HEK293T (cell line): Measurements from ENCODE around the gene DCTN3.
A peak's percentile ranks its signal among the peaks of the same experiment; 100 is the strongest.

Source experiments
- CTCF ChIA-PET: fragments of 350-600 bp; formaldehyde crosslinking; extraction: SDS; loops from one replicate; lab custom pipeline; 2021; ENCODE audit warnings: antibody characterized with exemption, inconsistent platforms; lab: Yijun Ruan, JAX
- POLR2A ChIA-PET: fragments of 350-600 bp; formaldehyde crosslinking; extraction: SDS; loops from one replicate; lab custom pipeline; 2020; ENCODE audit warnings: antibody characterized with exemption, inconsistent platforms; lab: Yijun Ruan, JAX
- DNase-seq: peaks from one replicate; pipeline ENCODE4 v3.0.0; 2012; ENCODE audit warnings: mixed read lengths; ENCODE audit errors: extremely low spot score
- ARNT ChIP-seq: fragments of 450-650 bp; IDR thresholded peaks from 2 replicates; pipeline ENCODE4 v1.6.1; 2017; ENCODE audit warnings: mild to moderate bottlenecking
- BHLHE40 ChIP-seq: fragments of 450-650 bp; IDR thresholded peaks from 2 replicates; pipeline ENCODE4 v1.6.1; 2016; ENCODE audit warnings: mild to moderate bottlenecking, moderate library complexity, borderline replicate concordance
- CTBP1 ChIP-seq: fragments of 450-650 bp; IDR thresholded peaks from 2 replicates; pipeline ENCODE4 v1.6.1; 2016; ENCODE audit warnings: borderline replicate concordance
- ELF4 ChIP-seq: fragments of 450-650 bp; IDR thresholded peaks from 2 replicates; pipeline ENCODE4 v1.6.1; 2017; ENCODE audit warnings: antibody characterized with exemption
- FOXA1 ChIP-seq: fragments of 450-650 bp; IDR thresholded peaks from 2 replicates; pipeline ENCODE4 v1.6.1; 2016; ENCODE audit warnings: mild to moderate bottlenecking
- FOXK2 ChIP-seq: fragments of 450-650 bp; IDR thresholded peaks from 2 replicates; pipeline ENCODE4 v1.6.1; 2016; ENCODE audit warnings: mild to moderate bottlenecking
- FOXM1 ChIP-seq: fragments of 450-650 bp; IDR thresholded peaks from 2 replicates; pipeline ENCODE4 v1.6.1; 2017; ENCODE audit warnings: mild to moderate bottlenecking, borderline replicate concordance
- HDGF ChIP-seq: fragments of 450-650 bp; IDR thresholded peaks from 2 replicates; pipeline ENCODE4 v1.6.1; 2017; ENCODE audit warnings: antibody characterized with exemption, borderline replicate concordance
- L3MBTL2 ChIP-seq: fragments of 450-650 bp; conservative IDR thresholded peaks from 2 replicates; pipeline ENCODE4 v1.6.1; 2016; ENCODE audit warnings: mild to moderate bottlenecking
- LEF1 ChIP-seq: fragments of 450-650 bp; IDR thresholded peaks from 2 replicates; pipeline ENCODE4 v1.6.1; 2017; ENCODE audit warnings: mild to moderate bottlenecking, borderline replicate concordance
- NFRKB ChIP-seq: fragments of 450-650 bp; IDR thresholded peaks from 2 replicates; pipeline ENCODE4 v1.6.1; 2016; ENCODE audit warnings: mild to moderate bottlenecking, moderate library complexity
- PKNOX1 ChIP-seq: fragments of 450-650 bp; IDR thresholded peaks from 2 replicates; pipeline ENCODE4 v1.6.1; 2016
- SP1 ChIP-seq: fragments of 450-650 bp; IDR thresholded peaks from 2 replicates; pipeline ENCODE4 v1.6.1; 2017
- SUZ12 ChIP-seq: fragments of 450-650 bp; IDR thresholded peaks from 2 replicates; pipeline ENCODE4 v1.6.1; 2016; ENCODE audit warnings: mild to moderate bottlenecking
- TARDBP ChIP-seq: fragments of 450-650 bp; IDR thresholded peaks from 2 replicates; pipeline ENCODE4 v1.6.1; 2016
- ZNF384 ChIP-seq: fragments of 450-650 bp; IDR thresholded peaks from 2 replicates; pipeline ENCODE4 v1.6.1; 2016

The DCTN3 gene

GRCh38 chr9:34610434-34611206 is 9.7 kb downstream of the DCTN3 start:
- ChIA-PET CTCF (interaction anchor here (2.3 kb wide), 1 partner anchor 24 kb away, joined by 15 read pairs; no protein-coding TSS in a partner anchor), POLR2A (interaction anchor here (0.6 to 2.1 kb wide), 3 partner anchors 9 to 28 kb away, joined by 3 to 6 read pairs (median 3); partner anchors contain the start of gene DCTN3)
- no peak for DNase-seq
- TF ChIP-seq ZNF384 (no peak), PKNOX1 (no peak), ELF4 (no peak), L3MBTL2 (no peak), FOXA1 (no peak), FOXM1 (no peak), HDGF (no peak), SUZ12 (no peak), LEF1 (no peak), SP1 (no peak), ARNT (no peak), CTBP1 (no peak), TARDBP (no peak), FOXK2 (no peak)

GRCh38 chr9:34607331-34607730 is 13.0 kb downstream of the DCTN3 start:
- POLR2A ChIA-PET = no interaction called here
- CTCF ChIA-PET = interaction anchor here (1.2 kb wide), 1 partner anchor 16 kb away, joined by 4 read pairs; no protein-coding TSS in a partner anchor
- no peak for TF ChIP-seq HDGF
- TF ChIP-seq ARNT = no peak
- TF ChIP-seq FOXK2 = no peak
- TF ChIP-seq BHLHE40 = no peak
- no peak for TF ChIP-seq CTBP1
- no peak for DNase-seq

- ChIA-PET CTCF (interaction anchor here (0.6 to 1.2 kb wide), 2 partner anchors 15 to 59 kb away, joined by 3 to 4 read pairs; no protein-coding TSS in a partner anchor), POLR2A (no interaction called here)
- DNase-seq = no peak
- TF ChIP-seq L3MBTL2 (no peak), FOXK2 (no peak), HDGF (no peak), PKNOX1 (no peak), ZNF384 (no peak), CTBP1 (no peak), SUZ12 (no peak), LEF1 (no peak), ELF4 (no peak), BHLHE40 (no peak), FOXA1 (no peak), FOXM1 (no peak), TARDBP (no peak), ARNT (no peak), SP1 (no peak), NFRKB (no peak)
These were observed 13.4 kb downstream of the DCTN3 start for GRCh38 chr9:34606905-34607304.

- CTCF ChIA-PET = no interaction called here
- POLR2A ChIA-PET = no interaction called here
- TF ChIP-seq TARDBP (no peak), FOXK2 (no peak), HDGF (no peak), FOXA1 (no peak), SP1 (no peak), BHLHE40 (no peak), SUZ12 (no peak), ARNT (no peak), L3MBTL2 (no peak), NFRKB (no peak), ZNF384 (no peak), CTBP1 (no peak), PKNOX1 (no peak), FOXM1 (no peak), ELF4 (no peak), LEF1 (no peak)
- no peak for DNase-seq
These were observed 14.1 kb downstream of the DCTN3 start for GRCh38 chr9:34606190-34606589.

GRCh38 chr9:34603610-34604231 is 16.6 kb downstream of the DCTN3 start:
- peak; percentile 87 for DNase-seq
- ChIA-PET POLR2A (no interaction called here), CTCF (interaction anchor here (0.5 to 1.4 kb wide), 10 partner anchors 12 to 430 kb away, joined by 3 to 5 read pairs (median 3); partner anchors contain the start of gene DCTN3)
- TF ChIP-seq SUZ12 (no peak), CTBP1 (0 out of 2 replicates have a peak, but pooled peaks have one; percentile 8), BHLHE40 (no peak)
